GM12878 (cell line): ENCODE results near the gene MTMR4. TPM values are rescaled to one million over a fixed set of nuclear protein-coding genes. Genes with fewer than 3 reads are reported as not detected.
"Not testable (repeated sequence)": the region's sequence is repeated elsewhere in the genome, so short reads cannot be mapped to it uniquely, and the experiment has no call there.

Source experiments
- ATAC-seq: fragments of 200-7000 bp; cut with Tn5 transposase; 3 replicates; pipeline ENCODE4 v1.9.1; 2020; ENCODE audit warnings: mild to moderate bottlenecking, moderate library complexity
- BruUV-seq: library from RNA; stranded (reverse); fragments of 400-500 nt; replicated peaks from 2 replicates; lab custom pipeline; 2021; lab: Mats Ljungman, UMichigan
- CTCF ChIA-PET: fragments of 300-600 bp; sonication (Branson Sonifier 250); formaldehyde crosslinking; extraction: SDS; loops from one replicate; lab custom pipeline; 2021; ENCODE audit warnings: inconsistent platforms; lab: Yijun Ruan, JAX
- POLR2A ChIA-PET: fragments of 350-600 bp; formaldehyde crosslinking; extraction: SDS; loops from one replicate; lab custom pipeline; 2021; ENCODE audit warnings: inconsistent platforms; lab: Charles Lee
- RAD21 ChIA-PET: fragments of 300-600 bp; sonication (Branson Sonifier 250); formaldehyde crosslinking; loops from one replicate; lab custom pipeline; 2023; ENCODE audit warnings: antibody characterized with exemption; ENCODE audit not compliant: unreplicated experiment; lab: Charles Lee
- SMC1A ChIA-PET: fragments of 300-600 bp; sonication (Branson Sonifier 250); formaldehyde crosslinking; loops from one replicate; lab custom pipeline; 2023; ENCODE audit not compliant: unreplicated experiment, uncharacterized antibody; lab: Charles Lee
- DNase-seq: peaks from one replicate; pipeline ENCODE4 v3.0.0-alpha.2; 2011; ENCODE audit warnings: low read depth, low spot score
- FAIRE-seq: peaks from 3 replicates; lab custom pipeline; 2011; peaks lifted over from hg19 to GRCh38; lab: Jason Lieb, UNC
- H2AFZ ChIP-seq: 2 replicates; pipeline ENCODE4 v1.6.0; 2011; ENCODE audit warnings: low read depth, low read length, control low read depth; ENCODE audit not compliant: control insufficient read depth
- H3K27ac ChIP-seq: 2 replicates; pipeline ENCODE4 v1.5.1; 2011; ENCODE audit warnings: control low read depth; ENCODE audit not compliant: control insufficient read depth, insufficient read depth
- H3K27me3 ChIP-seq, 2 experiments: replicated peaks in 1 of 2; 2 replicates each; pipeline versions ENCODE4 v1.6.0 to v1.6.1; 2011; ENCODE audit warnings: low read length in 1 of 2; ENCODE audit not compliant: control insufficient read depth in 2 of 2, insufficient read depth in 2 of 2
- H3K36me3 ChIP-seq, 2 experiments: 2 replicates each; pipeline ENCODE4 v1.5.1; 2011; ENCODE audit warnings: low read length in 1 of 2; ENCODE audit not compliant: control insufficient read depth in 2 of 2, insufficient read depth in 2 of 2
- H3K4me1 ChIP-seq: 2 replicates; pipeline ENCODE4 v1.6.1; 2011; ENCODE audit warnings: mild to moderate bottlenecking, low read length, moderate library complexity, mixed read lengths; ENCODE audit not compliant: control insufficient read depth, insufficient read depth
- H3K4me2 ChIP-seq: 2 replicates; pipeline ENCODE4 v1.6.0; 2011; ENCODE audit warnings: control low read depth; ENCODE audit not compliant: control insufficient read depth, insufficient read depth
- H3K4me3 ChIP-seq: fragments of 200-600 bp; sonication (generic); 2 replicates; pipeline ENCODE4 v1.5.1; 2016
- H3K79me2 ChIP-seq: 2 replicates; pipeline ENCODE4 v1.6.0; 2011; ENCODE audit warnings: low read length; ENCODE audit not compliant: control insufficient read depth, insufficient read depth
- H3K9ac ChIP-seq: 2 replicates; pipeline ENCODE4 v1.8.0; 2011; ENCODE audit warnings: low read length, control low read depth, mixed read lengths; ENCODE audit not compliant: control insufficient read depth, insufficient read depth
- H3K9me3 ChIP-seq: replicated peaks from 3 replicates; pipeline ENCODE4 v1.5.1; 2011; ENCODE audit warnings: mild to moderate bottlenecking, low read length; ENCODE audit not compliant: control insufficient read depth, insufficient read depth
- H4K20me1 ChIP-seq: 2 replicates; pipeline ENCODE4 v1.6.0; 2011; ENCODE audit not compliant: control insufficient read depth, insufficient read depth
- BCL11A ChIP-seq: IDR thresholded peaks from 2 replicates; pipeline ENCODE4 v1.6.1; 2011; ENCODE audit warnings: low read depth, low read length
- BCL3 ChIP-seq: IDR thresholded peaks from 2 replicates; pipeline ENCODE4 v1.6.1; 2011; ENCODE audit warnings: borderline replicate concordance, low read depth, mild to moderate bottlenecking, moderate library complexity, low read length; ENCODE audit not compliant: insufficient read depth, poor library complexity, severe bottlenecking
- HSF1 ChIP-seq: fragments of 150-350 bp; IDR thresholded peaks from 2 replicates; pipeline ENCODE4 v1.6.1; 2014; ENCODE audit warnings: mild to moderate bottlenecking, low read depth, low read length
- KLF5 ChIP-seq: fragments of 450-650 bp; IDR thresholded peaks from 2 replicates; pipeline ENCODE4 v1.6.1; 2014; ENCODE audit warnings: mild to moderate bottlenecking; ENCODE audit not compliant: partially characterized antibody
- MEF2B ChIP-seq: fragments of 450-650 bp; IDR thresholded peaks from 2 replicates; pipeline ENCODE4 v1.6.1; 2018; ENCODE audit warnings: mild to moderate bottlenecking, moderate library complexity; ENCODE audit not compliant: partially characterized antibody, poor library complexity, severe bottlenecking
- NFXL1 ChIP-seq: fragments of 450-650 bp; IDR thresholded peaks from 2 replicates; pipeline ENCODE4 v1.6.1; 2017; ENCODE audit warnings: antibody characterized with exemption, mild to moderate bottlenecking, borderline replicate concordance
- POU2F2 ChIP-seq: IDR thresholded peaks from 3 replicates; pipeline ENCODE4 v1.6.1; 2011; ENCODE audit warnings: low read depth, mild to moderate bottlenecking, low read length, borderline replicate concordance
- WGBS: methylation state at CpG from one replicate; pipeline ENCODE4 v1.1.6; 2016; ENCODE audit warnings: low lambda C conversion rate; ENCODE audit not compliant: insufficient replicate concordance, insufficient coverage; ENCODE audit errors: missing lambda C conversion rate; 5-methylcytosine and 5-hydroxymethylcytosine counted together
- in situ Hi-C: fragments of 300-500 bp; cut with MboI; formaldehyde crosslinking; loops from 9 replicates; pipeline ENCODE4 v1.14.3; 2018; ENCODE audit warnings: mixed read lengths
- intact Hi-C: fragments of 100-400 bp; cut with micrococcal nuclease; formaldehyde crosslinking; loops from one replicate; pipeline ENCODE4 v1.14.2; 2022; ENCODE audit not compliant: unreplicated experiment
- polyA plus RNA-seq, 11 experiments: library from polyadenylated mRNA; depleted of rRNA in 4 of 11; unstranded in 6 of 11; stranded (reverse) in 5 of 11; fragments of >200 nt; fragmentation: Nextera tagmentation in 4 of 11; fragmentation: Illumina TruSeq in 1 of 11; extraction: Ambion mirVana in 4 of 11; extraction: Trizol in 1 of 11; gene quantifications; 1 replicate in 1 of 11; 2 replicates in 10 of 11; pipeline versions ENCODE4 v1.2.1 to v1.2.3, GENCODE V29; 2011 to 2016; ENCODE audit warnings: inconsistent platforms in 2 of 11, missing spikeins in 2 of 11, low read depth in 1 of 11
- total RNA-seq, 4 experiments: library from RNA; depleted of rRNA in 3 of 4; stranded (reverse); fragments of >200 nt in 3 of 4; fragmentation: Illumina TruSeq in 1 of 4; extraction: Trizol in 1 of 4; gene quantifications; 2 replicates each; pipeline versions ENCODE4 v1.2.1 to v1.2.3, GENCODE V29; 2013 to 2021

MTMR4 gene
- total and polyA plus RNA-seq, 10 of the 15 experiments (the other 5 are each of a cell fraction or from before 2014, with no cell fraction given), result 12.8 to 127 (median 53.2) TPM

GRCh38 chr17:58484600-58484999 lies 29.8 kb downstream of the MTMR4 start:
- Histone ChIP-seq H3K9ac (no peak overlapping the region), H3K4me3 (no peak overlapping the region), H3K4me1 (no peaks in the 10 kb centered on the region), H3K27ac (no peak overlapping the region), H3K36me3 (peaks cover 0 to 8% of the 10 kb centered on the region in 2 experiments; a peak in 1 of 4 replicates), H4K20me1 (no peaks in the 10 kb centered on the region), H3K9me3 (no peaks in the 10 kb centered on the region), H3K79me2 (no peaks in the 10 kb centered on the region), H2AFZ (no peak overlapping the region), H3K4me2 (no peak overlapping the region), H3K27me3 (no peaks in the 10 kb centered on the region)
- ATAC-seq (no peak), FAIRE-seq (no peak), DNase-seq (no peak)
- ChIA-PET CTCF (no interaction called here), RAD21 (no interaction called here), POLR2A (no interaction called here), SMC1A (no interaction called here)
- intact Hi-C loops (no loop called here), in situ Hi-C loops (no loop called here)
- 92% methylated on average over 1 of the region's 3 CpGs for WGBS
- no TSS peak for BruUV-seq
- TF ChIP-seq MEF2B (no peak), HSF1 (no peak), KLF5 (no peak), BCL3 (no peak), POU2F2 (no peak), BCL11A (no peak), NFXL1 (no peak)

- H3K79me2 ChIP-seq, BruUV-seq, SMC1A ChIA-PET, H3K4me3 ChIP-seq, in situ Hi-C loops, DNase-seq, CTCF ChIA-PET, RAD21 ChIA-PET, FAIRE-seq, H3K4me1 ChIP-seq, H4K20me1 ChIP-seq, ATAC-seq, H3K27me3 ChIP-seq, intact Hi-C loops, H3K36me3 ChIP-seq, H2AFZ ChIP-seq, H3K9ac ChIP-seq, H3K27ac ChIP-seq, H3K9me3 ChIP-seq, H3K4me2 ChIP-seq: not testable (repeated sequence)
- POLR2A ChIA-PET, result interaction anchor here (0.6 kb wide), 1 partner anchor 1226 kb away, joined by 3 read pairs; no protein-coding TSS in a partner anchor
- 64% methylated on average over 5 of the region's 5 CpGs for WGBS
Observed at GRCh38 chr17:58481798-58482197, 32.6 kb downstream of the MTMR4 start.
